Raji (cell line): Measurements from ENCODE around the gene SYNE1.

Experiments used
- POLR2A ChIP-seq: IDR thresholded peaks from 2 replicates; pipeline ENCODE4 v1.6.1; 2011; ENCODE audit warnings: low read depth, low read length, control low read depth; ENCODE audit not compliant: insufficient read depth

Gene SYNE1

DNA sequence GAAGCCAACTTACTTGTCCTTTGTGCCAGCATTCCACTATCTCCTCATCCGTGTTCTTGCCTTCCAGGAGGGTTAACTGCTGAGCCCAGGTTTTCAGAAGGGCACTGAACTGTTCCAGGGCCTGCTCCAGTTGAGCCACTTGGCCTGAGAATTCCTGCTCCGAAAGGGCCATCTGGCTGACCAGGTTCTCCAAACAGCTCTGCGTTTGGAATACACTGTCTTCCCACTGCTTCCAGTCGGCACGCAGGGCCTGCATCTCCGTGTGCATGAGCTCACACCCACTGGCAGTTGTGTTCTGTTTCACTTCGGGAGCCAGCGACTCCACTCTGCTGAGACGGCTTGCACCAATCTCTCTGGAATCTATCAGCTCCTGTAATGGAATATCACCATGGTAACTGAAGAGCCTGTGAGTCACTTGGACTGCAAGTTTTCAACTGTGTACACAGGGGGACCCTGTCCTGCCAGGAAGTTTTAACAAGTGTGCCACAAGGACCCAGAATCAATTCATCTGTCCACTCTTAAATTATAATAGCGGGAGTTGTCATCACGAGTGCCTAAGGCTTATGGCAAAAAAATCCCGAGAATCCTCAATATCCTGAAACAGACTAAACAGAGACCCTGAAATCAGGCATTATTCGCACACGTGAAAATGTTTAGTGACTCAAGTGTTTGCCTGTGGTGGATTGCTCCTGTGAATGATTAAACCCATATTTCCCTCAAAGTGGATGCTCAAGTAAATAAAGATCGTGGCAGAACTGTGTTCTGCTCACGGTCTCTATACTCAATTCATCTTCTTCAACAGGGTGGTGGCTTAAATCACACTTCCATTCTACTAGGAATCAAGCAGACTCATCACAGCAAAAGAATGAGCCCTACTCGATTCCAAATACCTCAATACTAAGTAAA lies 255.9 kb downstream of the SYNE1 start:
- TF ChIP-seq POLR2A, result no peak

DNA sequence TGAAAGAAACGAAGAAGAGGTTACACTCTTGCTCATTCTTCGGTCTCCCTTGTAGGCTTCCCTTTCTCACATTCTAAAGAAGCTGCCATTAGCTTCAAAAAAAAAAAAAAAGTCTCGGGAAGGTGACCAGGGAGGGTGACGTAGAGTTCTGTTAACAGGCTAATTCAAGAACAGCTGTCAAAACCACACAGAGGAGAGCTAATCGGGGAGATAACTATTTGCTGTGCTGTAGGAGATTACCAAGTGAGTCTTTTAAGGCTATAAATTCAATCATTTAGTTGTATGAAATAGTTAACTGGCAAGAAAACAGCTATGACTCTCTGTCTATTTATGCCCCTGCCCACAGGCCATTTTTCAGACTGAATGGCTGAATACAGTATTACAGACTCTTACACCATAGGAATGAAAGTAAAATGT lies 256.8 kb downstream of the SYNE1 start:
- TF ChIP-seq POLR2A, result no peak

DNA sequence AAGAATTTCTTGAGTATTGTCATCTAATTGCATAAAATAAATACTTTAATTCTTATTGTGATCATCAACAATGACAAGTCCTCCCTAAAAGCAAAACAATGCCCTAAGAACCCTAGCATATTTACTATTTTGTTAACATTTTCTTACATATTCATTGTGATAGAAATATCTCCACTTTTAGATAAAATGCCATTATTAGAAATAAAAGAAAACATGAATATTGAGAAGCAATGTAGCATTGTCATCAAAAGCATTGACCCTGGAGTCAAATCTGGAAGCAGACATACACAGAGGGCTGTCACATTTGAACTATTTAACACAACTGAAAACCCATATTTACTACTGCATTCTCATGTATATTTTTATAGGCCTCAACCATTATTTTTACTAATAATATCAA lies 257.7 kb downstream of the SYNE1 start:
- no peak for TF ChIP-seq POLR2A

DNA sequence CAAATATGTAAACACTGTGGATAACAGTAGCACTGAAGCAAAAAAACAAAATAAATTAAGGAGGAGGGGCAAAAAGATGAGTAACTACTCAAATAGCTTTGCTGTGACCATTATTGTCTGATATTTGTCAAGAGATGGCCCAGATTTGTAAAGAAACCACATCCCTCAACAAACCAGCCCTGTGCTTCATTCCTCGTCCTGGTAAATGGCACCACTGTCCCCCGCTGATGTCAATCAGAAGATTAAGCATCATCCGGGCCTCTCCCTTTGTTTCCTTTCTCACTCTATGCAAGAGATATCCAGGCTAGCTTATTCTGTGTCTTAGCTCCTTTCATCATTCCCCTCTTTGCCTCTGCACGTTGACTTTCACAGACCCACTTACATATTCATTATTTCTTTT lies 259.0 kb downstream of the SYNE1 start:
- TF ChIP-seq POLR2A, result no peak

DNA sequence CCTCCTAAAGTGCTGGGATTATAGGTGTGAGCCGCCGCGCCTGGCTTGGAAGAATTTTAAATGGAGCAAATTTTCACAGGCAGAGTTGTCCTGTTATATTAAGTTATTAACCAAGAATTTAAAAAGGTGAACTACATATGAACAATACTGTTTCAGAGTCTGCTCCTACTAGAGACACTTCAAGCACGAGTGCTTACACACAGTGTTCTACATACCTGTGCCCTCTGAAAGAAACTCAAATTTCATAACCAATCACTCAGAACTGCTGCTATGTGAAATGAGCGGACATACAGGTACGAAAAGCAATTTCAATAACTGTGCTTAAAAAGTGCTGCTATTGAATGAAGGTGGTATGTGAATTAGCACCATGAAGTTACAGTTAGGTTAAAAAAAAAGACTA lies 262.0 kb downstream of the SYNE1 start:
- no peak for TF ChIP-seq POLR2A

DNA sequence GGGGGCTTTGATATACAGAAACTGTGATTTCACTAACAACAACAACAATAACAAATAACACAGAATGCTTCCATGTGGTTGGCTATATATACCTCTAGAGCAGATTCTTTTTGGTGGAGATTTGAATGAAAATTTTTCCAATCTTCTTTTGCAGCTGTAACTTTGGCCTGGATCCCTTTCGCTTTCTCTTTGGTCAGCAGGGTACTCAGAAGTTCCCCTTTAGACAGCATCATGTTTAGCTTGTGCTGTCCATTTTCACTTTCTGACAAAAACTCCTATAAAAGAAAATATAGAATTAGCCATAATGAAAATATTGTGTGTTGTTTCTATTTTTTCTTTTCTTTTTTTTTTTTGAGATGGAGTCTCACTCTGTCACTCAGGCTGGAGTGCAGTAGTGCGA lies 264.2 kb downstream of the SYNE1 start:
- no peak for TF ChIP-seq POLR2A

DNA sequence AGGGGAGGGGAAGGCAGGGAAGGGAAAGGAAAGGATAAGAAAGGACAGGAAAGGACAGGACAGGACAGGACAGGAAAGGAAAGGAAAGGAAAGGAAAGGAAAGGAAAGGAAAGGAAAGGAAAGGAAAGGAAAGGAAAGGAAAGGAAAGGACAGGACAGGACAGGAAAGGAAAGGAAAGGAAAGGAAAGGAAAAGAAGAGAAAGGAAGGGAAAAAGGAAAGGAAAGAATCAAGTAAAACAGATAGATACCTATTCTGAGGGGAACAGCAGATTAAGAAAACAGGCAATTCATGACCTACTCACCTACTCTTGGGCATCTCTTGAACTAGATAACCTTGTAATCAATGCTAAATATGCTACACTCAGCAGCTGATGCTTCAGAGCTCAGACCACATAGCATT lies 265.4 kb downstream of the SYNE1 start:
- no peak for TF ChIP-seq POLR2A

DNA sequence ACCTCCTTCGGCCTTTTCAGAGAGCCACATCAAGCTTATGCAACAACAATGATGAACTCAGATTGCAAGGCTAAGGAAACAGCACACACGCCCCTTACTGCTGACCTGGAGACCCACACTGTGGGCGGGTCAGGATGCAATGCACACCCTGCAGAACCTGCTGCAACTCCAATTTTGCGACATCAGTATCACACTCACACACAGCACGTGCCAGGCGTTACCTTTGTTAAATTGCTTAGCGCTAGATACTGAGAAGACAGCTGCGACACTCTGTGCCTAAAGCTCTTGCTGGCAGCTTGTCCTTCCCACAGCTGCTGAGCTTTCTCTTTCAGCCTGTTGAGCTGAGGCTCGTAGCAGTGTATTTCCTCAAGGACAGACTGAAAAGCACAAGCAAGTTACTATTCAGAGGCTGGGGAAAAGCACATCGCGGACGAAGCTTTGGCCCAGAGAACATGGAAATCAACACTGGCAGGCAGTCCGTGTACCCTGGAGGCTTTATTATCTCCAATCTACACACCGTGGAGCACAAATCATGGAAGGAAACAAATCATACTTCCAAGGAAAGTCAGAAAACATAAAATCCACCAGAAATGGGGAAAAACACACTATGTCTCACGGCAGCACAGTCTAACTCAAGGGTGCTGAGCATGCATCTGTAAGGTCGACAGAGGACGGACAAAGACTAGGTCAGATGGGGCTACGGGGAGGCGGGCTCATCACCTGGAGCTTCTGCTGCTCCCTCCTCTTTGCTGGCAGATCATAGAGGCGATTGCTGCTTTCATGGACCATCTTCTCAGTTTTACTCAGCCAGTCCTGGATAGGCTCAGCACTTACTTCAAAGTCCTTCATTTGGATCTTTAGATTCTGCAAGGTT lies 268.2 kb downstream of the SYNE1 start:
- TF ChIP-seq POLR2A, result no peak

DNA sequence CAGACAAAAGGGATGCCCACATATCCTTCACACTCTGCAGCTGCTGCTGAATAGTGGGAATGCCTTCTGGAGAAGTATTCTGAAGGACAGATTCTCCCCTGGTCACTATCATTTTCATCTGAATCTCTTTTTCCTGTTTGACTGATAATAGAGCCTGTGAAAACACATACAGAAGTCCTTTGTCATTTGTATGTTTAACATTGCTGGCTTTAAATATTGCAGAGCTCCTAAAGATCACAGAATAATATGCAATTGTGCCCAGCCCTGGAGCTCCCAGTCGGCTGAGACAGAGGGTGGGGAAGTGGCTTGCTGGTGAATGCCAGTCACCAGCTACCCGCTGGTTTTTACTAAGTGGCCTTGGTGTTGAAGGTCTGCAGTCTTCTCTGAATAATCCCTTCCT lies 272.3 kb downstream of the SYNE1 start:
- TF ChIP-seq POLR2A, result no peak

DNA sequence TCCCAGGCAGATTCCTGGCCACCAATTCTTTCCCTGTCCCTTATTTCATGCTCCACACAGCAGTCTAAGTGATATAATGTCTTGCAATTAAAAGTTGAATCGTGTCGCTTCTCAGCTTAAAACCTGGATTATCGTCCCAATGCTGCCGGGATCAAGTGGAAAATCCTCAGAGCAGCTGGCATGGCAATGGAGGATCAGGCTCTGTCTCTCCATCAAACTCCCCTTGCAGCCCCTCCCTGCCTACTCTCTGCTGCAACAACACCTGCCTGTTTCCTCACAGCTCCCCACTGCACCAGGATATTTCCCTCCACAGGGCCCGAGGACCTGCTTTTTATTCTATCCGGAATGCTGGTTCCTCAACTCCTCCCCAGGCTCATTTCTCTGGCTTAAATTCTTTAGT lies 277.1 kb downstream of the SYNE1 start:
- TF ChIP-seq POLR2A, result no peak

DNA sequence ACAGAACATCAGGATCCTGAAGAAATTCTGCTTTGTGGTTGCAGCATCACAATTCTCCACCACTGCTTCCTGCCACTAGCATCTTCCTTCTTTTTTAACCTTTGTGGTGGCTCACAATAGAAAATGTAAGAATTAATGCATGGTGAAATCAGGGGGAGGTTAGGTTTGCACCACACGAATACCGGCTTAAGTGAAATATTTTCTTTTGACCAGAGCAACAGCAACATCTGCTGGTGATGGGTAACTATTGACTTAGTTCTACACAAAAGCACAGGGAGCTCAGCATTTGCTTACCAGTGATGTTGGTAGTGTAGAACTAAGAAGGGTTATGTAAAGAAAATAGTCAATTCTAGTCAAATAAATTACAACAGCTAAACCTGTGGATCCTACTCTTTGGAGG lies 280.5 kb downstream of the SYNE1 start:
- no peak for TF ChIP-seq POLR2A

DNA sequence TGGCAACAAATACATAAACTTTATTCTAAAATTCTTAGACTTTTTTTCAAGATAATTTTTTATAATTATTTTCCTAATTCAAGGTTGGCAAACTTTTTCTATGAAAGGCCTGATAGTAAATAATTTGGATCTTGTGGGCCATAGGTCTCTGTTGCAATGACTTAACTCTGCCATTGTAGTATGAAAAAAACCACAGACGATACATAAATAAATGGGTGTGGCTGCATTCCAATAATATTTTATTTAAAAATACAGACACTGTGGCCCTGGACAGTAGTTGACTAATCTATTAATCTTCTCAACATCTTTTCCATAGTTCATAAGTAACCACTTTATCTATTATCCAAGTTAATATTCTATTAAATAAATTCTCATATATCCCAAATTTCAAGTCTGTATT lies 281.1 kb downstream of the SYNE1 start:
- no peak for TF ChIP-seq POLR2A

DNA sequence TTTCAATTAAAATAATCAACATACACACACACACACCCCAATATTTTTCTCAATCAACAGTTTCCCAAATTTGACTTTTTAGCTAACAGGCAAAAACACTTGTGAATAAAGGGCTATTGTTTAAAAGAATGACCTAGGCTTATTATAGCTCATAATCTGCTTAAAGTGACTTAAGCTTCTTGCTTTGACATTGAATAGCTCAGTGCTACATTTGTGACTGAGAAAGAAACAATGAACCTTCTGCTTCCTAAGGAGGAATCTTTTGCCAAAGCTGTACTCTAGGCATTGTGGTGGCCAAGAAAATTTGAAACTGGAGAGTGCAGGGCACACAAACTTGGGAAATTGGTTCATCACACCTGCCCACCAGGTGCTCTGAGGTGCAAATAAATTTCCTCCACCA lies 282.0 kb downstream of the SYNE1 start:
- TF ChIP-seq POLR2A, result no peak

DNA sequence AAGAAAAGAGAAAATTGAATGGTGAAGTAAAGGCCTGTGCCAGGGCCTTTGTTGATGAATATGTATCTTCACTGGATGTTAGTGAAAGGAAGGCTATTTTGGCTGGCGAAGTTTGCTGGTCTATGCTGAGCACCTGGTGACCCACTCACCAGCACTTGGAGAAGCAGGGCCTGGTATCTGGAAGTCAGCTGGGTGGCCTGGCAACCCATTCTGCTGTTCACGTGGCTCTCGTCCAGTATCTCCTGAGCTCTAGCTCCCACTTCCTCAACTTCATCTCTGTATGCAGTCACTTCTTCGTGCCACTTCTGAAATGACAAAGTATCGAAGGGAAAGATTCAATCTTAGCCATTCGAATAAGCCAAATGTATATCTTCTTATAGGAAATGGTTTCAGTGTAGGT lies 283.7 kb downstream of the SYNE1 start:
- TF ChIP-seq POLR2A, result no peak

DNA sequence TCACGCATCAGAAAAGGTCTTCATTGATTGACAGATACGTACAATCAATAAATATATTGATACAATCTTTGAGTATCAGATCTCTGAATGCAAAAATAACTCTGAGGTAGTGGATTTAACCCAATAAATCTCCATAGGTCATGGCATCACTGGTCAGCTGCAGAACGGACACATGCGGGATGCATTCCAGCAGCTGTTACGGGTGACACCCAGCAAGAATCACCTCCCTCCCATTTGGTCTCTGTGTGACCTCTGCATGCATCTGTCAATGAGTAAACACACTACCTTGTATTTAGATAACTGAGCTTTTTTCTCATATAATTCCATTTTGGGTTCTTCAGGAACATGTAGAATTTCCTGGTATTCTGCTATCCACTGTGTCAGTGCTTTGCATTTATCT lies 285.4 kb downstream of the SYNE1 start:
- TF ChIP-seq POLR2A, result no peak

DNA sequence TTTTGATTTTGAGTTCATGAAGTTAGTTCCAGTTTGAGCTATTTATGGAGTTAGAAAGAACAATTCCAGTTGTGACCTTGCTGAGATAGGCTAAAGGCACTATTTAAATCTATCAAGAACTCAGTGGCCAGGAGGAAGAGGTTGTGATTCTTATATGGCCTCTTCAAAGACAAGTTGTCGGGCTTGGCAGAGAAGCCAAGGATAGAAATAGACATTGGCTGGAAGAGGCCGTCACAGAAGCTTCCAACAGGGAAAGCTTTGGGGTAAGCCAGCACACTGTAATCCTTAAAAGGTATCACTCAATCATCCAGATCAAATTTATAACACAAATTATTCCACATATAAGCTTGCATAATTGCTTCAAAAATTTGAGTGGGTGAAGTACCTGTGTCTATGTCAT lies 286.1 kb downstream of the SYNE1 start:
- TF ChIP-seq POLR2A, result no peak
